ENCODE data around the gene CD300LG. TPM values are rescaled to one million over a fixed set of nuclear protein-coding genes. Genes with fewer than 3 reads are reported as not detected.

The CD300LG gene
- total RNA-seq, 2 experiments from 2014 or later: not detected

DNA sequence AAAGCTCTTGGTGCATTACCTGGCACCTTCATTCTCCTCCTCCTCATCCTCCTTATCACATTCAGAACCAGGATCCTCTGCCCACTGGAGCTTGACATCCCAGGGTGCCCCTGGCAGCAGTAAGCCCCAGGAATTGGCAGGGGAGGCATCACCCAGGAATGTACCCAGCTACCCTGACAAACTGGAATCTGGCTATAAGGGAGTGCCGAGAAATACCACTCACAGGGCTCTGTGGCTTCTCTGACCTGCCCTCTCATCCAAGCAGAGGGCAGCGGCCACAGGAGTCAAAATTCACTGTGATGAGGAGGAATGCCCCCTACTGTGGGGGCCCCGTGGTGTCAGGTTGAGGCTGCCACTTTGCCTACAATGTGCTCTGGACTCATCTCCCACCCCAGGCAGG lies 33.6 kb upstream of the CD300LG start:
- DNase-seq (ENCODE audit: low spot score): no peak
- CTCF ChIA-PET (ENCODE audit: unreplicated experiment): no interaction called here
- Histone ChIP-seq H3K4me2 (ENCODE audit: low read length) (no peak overlapping the region), H3K9me2 (ENCODE audit: insufficient read depth, low read length) (no peaks in the 10 kb centered on the region), H3K9me3 (ENCODE audit: low read length) (no peaks in the 10 kb centered on the region), H3K27ac (ENCODE audit: low read depth, low read length, poor library complexity, severe bottlenecking) (no peak overlapping the region), H3K4me1 (ENCODE audit: insufficient read depth, low read length, poor library complexity, severe bottlenecking) (no peaks in the 10 kb centered on the region), H3K4me3 (ENCODE audit: low read depth, low read length, poor library complexity, severe bottlenecking) (no peak overlapping the region), H3K79me2 (ENCODE audit: insufficient read depth, low read depth, low read length) (no peaks in the 10 kb centered on the region), H2AFZ (ENCODE audit: low read length) (no peak overlapping the region), H3K36me3 (ENCODE audit: insufficient read depth, low read length) (no peaks in the 10 kb centered on the region), H4K20me1 (ENCODE audit: insufficient read depth, low read length) (no peaks in the 10 kb centered on the region)
- no TSS peak for BruUV-seq (replicated peaks)
- TF ChIP-seq EZH2phosphoT487 (IDR thresholded peaks at IDR 0.05; ENCODE audit: borderline replicate concordance, low read depth, low read length): no peak
- TF ChIP-seq, protein P1, sequence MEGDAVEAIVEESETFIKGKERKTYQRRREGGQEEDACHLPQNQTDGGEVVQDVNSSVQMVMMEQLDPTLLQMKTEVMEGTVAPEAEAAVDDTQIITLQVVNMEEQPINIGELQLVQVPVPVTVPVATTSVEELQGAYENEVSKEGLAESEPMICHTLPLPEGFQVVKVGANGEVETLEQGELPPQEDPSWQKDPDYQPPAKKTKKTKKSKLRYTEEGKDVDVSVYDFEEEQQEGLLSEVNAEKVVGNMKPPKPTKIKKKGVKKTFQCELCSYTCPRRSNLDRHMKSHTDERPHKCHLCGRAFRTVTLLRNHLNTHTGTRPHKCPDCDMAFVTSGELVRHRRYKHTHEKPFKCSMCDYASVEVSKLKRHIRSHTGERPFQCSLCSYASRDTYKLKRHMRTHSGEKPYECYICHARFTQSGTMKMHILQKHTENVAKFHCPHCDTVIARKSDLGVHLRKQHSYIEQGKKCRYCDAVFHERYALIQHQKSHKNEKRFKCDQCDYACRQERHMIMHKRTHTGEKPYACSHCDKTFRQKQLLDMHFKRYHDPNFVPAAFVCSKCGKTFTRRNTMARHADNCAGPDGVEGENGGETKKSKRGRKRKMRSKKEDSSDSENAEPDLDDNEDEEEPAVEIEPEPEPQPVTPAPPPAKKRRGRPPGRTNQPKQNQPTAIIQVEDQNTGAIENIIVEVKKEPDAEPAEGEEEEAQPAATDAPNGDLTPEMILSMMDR (conservative IDR thresholded peaks at IDR 0.05; ENCODE audit: low read length): no peak
- intact Hi-C loops (cut with micrococcal nuclease; ENCODE audit: unreplicated experiment): no loop called here
- POLR2A ChIA-PET: interaction anchor here (0.6 kb wide), 1 partner anchor 302 kb away, joined by 5 read pairs; no protein-coding TSS in a partner anchor

DNA sequence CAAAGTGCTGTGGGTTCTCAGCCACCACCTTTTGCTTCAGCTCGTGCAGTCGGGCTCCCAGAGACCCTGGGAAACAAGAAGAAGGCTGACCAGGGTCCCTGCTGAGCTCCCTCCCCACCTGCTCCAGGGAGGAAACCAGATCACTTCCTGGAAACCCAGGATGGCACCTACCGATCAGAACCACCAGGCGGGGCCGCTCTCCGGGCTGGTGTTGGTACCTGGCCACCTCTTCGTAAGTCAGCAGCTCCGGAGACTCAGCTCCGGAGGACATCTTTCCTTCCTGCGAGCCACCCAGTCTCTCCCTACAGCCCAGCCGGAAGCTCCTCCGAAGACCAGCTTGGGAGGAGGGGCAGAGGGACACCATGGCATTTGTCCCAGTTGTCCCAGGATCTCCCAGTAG lies 33.0 kb upstream of the CD300LG start:
- H3K79me2 ChIP-seq (ENCODE audit: insufficient read depth, low read depth, low read length): no peaks in the 10 kb centered on the region
- H3K9me2 ChIP-seq (ENCODE audit: insufficient read depth, low read length): no peaks in the 10 kb centered on the region
- H3K36me3 ChIP-seq (ENCODE audit: insufficient read depth, low read length): no peaks in the 10 kb centered on the region
- H3K9me3 ChIP-seq (ENCODE audit: low read length): no peaks in the 10 kb centered on the region
- TF ChIP-seq, protein P1 (conservative IDR thresholded peaks at IDR 0.05; ENCODE audit: low read length): no peak
- TF ChIP-seq EZH2phosphoT487 (IDR thresholded peaks at IDR 0.05; ENCODE audit: borderline replicate concordance, low read depth, low read length): no peak
- no peak overlapping the region for H2AFZ ChIP-seq (ENCODE audit: low read length)
- ChIA-PET CTCF (ENCODE audit: unreplicated experiment) (no interaction called here), POLR2A (no interaction called here)
- no peak for DNase-seq (ENCODE audit: low spot score)
- intact Hi-C loops (cut with micrococcal nuclease; ENCODE audit: unreplicated experiment): no loop called here
- no peaks in the 10 kb centered on the region for H4K20me1 ChIP-seq (ENCODE audit: insufficient read depth, low read length)
- H3K4me3 ChIP-seq (ENCODE audit: low read depth, low read length, poor library complexity, severe bottlenecking): no peak overlapping the region
- H3K4me1 ChIP-seq (ENCODE audit: insufficient read depth, low read length, poor library complexity, severe bottlenecking): no peaks in the 10 kb centered on the region
- H3K4me2 ChIP-seq (ENCODE audit: low read length): no peak overlapping the region
- no peak overlapping the region for H3K27ac ChIP-seq (ENCODE audit: low read depth, low read length, poor library complexity, severe bottlenecking)
- BruUV-seq (replicated peaks): no TSS peak

DNA sequence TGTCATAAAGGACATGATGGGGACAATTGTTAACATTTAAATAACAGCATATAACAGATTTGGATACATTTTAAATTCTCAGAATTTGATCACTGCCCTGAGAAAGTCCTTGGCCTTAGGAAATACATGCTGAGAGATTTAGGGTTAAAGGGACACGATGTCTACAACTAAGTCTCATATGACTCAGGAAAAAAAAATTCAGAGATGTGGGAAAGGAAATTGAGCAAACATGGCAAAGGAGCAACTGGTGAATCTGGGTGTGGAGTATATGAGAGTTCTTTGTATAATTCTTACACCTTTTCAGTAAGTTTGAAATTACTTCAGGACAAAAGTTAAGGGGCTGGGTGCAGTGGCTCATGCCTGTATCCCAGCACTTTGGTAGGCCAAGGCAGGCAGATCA lies 32.3 kb upstream of the CD300LG start:
- Histone ChIP-seq H3K36me3 (ENCODE audit: insufficient read depth, low read length) (no peaks in the 10 kb centered on the region), H3K9me2 (ENCODE audit: insufficient read depth, low read length) (no peaks in the 10 kb centered on the region), H3K4me2 (ENCODE audit: low read length) (no peak overlapping the region), H4K20me1 (ENCODE audit: insufficient read depth, low read length) (no peaks in the 10 kb centered on the region), H3K79me2 (ENCODE audit: insufficient read depth, low read depth, low read length) (no peaks in the 10 kb centered on the region), H2AFZ (ENCODE audit: low read length) (no peak overlapping the region), H3K4me3 (ENCODE audit: low read depth, low read length, poor library complexity, severe bottlenecking) (no peak overlapping the region), H3K4me1 (ENCODE audit: insufficient read depth, low read length, poor library complexity, severe bottlenecking) (no peaks in the 10 kb centered on the region), H3K9me3 (ENCODE audit: low read length) (no peaks in the 10 kb centered on the region), H3K27ac (ENCODE audit: low read depth, low read length, poor library complexity, severe bottlenecking) (no peak overlapping the region)
- BruUV-seq (replicated peaks): no TSS peak
- ChIA-PET CTCF (ENCODE audit: unreplicated experiment) (no interaction called here), POLR2A (no interaction called here)
- DNase-seq (ENCODE audit: low spot score): no peak
- TF ChIP-seq, protein P1 (conservative IDR thresholded peaks at IDR 0.05; ENCODE audit: low read length): no peak
- TF ChIP-seq EZH2phosphoT487 (IDR thresholded peaks at IDR 0.05; ENCODE audit: borderline replicate concordance, low read depth, low read length): no peak
- intact Hi-C loops (cut with micrococcal nuclease; ENCODE audit: unreplicated experiment): no loop called here

Data from OCI-LY7 (cell line).